LNCAP (cell line): ENCODE results near the gene GRIK3.

Source experiments
- TF ChIP-seq, protein P1 (sequence below): fragments of 450-650 bp; IDR thresholded peaks from 2 replicates; pipeline ENCODE4 v1.5.1; 2017; ENCODE audit warnings: mild to moderate bottlenecking

GRIK3 gene

DNA sequence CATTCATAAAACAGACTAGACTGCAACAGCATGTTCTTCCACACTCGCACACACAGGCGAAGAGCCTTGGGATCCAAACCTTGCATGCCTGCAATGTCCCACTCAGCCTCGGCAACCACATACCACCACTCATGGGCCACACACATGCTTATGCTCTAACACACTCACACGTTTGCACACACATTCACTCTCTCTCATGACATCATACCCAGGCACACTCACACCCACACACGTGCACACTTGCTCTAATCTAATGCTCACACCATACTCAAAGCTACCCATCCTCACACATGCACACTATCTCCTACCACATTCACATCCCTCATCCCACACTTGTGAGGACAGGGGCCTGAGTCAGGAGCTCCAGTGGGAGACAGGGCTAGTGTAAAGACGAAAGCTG, 50.3 kb downstream of the GRIK3 start:
- TF ChIP-seq, protein P1, sequence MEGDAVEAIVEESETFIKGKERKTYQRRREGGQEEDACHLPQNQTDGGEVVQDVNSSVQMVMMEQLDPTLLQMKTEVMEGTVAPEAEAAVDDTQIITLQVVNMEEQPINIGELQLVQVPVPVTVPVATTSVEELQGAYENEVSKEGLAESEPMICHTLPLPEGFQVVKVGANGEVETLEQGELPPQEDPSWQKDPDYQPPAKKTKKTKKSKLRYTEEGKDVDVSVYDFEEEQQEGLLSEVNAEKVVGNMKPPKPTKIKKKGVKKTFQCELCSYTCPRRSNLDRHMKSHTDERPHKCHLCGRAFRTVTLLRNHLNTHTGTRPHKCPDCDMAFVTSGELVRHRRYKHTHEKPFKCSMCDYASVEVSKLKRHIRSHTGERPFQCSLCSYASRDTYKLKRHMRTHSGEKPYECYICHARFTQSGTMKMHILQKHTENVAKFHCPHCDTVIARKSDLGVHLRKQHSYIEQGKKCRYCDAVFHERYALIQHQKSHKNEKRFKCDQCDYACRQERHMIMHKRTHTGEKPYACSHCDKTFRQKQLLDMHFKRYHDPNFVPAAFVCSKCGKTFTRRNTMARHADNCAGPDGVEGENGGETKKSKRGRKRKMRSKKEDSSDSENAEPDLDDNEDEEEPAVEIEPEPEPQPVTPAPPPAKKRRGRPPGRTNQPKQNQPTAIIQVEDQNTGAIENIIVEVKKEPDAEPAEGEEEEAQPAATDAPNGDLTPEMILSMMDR: no peak

DNA sequence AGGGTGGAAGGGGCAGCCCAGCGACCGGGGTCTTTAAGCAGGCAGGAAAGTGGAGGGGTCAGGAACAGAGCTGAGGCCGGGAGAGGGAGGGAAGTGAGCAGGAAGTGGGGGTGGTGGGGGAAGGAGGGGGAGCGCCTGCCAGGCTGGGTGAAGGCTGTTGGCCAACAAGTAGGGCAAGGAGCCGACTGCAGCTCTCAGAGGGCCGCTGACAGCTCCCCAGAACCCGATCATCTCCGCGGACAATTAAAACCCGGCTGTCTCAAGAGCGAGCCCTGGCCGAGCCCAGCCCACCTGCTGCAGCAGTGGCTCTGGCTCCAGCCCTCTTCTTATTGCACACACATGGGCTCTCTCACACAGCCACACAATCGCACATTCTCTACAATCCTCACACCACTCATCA, 51.6 kb downstream of the GRIK3 start:
- TF ChIP-seq, protein P1: no peak

DNA sequence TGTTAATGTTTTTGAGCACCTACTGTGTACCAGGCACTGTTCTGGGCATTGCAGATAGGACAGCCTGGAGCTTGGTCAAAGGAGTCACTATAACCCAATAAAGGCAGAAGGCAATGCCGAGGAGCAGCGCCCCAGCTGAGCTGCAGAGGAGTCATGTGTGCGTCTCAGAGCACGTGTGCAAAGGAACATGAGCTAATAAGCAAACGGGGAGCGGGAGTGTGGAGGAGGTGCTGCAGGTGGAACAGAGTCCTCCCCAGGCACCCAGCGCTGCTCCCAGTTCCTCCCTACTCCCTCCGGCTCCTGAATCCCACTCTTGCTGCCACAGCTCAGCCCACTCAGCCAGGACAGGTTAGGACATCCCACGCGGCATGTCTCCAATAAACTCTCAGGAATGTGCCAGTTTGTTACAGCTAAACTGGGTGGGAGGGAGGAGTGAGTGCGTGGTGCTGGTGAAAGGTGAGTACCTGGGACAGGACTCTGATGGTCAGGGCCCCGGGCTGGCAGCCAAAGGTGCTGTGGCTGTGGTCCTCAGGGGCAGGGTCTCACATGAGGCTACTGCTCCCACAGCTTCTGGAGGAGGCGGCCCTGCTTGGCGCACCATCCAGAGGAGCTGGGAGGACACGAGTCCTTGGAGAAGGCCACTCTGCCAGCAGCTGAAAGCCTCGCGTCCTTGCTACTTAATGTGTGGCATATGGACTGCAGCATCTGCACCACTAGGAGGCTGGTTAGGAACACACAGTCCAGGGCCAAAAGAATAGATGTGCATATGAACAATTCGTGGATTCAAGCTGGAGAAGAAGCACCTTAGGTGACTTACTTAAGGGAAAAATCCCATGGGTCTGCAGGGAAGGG, 52.3 kb downstream of the GRIK3 start:
- TF ChIP-seq, protein P1: no peak

DNA sequence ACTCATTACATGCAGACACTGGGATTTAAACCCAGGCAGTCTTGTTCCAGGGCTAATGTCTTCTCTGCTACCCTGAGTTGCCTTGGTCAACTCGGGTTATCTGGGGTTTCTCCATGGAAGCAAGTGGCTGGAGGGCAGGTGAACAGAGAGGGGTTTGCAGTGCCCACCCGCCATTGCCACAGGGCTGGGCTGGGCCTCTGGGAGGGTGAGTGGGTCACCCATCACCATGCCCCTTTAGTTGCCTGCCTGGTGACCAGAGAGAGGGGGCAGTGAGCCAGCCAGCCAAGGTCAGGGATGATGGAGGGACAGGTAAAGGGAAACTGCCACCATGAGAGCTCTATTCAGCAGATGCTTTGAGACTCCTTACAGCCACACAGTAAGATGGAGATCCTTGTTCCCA, 53.2 kb downstream of the GRIK3 start:
- TF ChIP-seq, protein P1: no peak

DNA sequence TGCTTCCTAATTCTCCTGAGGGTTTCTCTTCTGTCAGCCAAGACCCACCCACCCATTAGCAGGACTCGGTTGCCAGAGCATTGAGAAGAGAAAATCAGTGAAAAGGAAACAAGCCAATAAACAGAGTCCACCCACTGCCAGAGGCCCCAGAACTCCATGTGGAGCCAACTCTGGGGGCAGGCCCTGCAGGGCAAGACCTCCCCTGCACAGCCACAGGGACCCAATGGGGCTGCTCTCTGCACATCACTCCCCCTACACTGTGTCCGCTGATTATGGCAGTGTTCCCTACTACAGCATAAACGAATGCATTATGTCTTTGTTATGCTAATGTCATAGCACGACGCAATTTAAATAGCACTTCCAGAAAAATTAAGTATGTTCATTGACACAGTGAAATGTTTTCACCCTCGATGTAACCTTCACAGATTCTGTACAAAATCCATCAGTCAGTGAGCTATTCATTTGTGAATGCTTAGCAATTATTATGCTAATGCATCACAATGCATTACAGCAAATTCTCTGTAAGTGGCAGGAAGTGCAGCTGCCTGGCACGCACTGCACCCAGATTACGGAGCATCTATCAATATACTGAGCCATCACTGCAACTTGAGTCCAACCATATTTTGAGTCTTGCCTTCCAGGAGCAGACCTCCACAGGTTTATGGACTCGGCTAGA, 56.4 kb downstream of the GRIK3 start:
- TF ChIP-seq, protein P1: no peak

DNA sequence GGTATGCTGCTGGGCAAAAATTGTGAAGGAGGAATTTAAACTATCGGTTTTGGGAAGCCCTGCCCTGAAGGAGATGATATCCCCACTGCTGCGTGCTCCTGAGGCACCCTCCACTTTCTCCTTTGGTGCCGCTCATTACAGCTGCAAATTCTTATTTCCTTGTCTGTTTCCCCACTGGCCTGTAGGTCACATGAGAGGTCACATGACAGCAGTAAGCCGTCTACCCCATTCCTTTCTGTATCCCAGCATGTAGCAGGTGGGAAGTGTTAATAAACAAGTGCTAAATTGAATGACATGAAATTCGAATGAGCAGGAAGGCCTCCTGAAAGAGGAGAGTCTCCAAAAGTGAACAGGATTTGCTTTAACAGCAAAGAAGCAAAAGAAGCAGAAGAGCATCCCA, 58.7 kb downstream of the GRIK3 start:
- TF ChIP-seq, protein P1: no peak

DNA sequence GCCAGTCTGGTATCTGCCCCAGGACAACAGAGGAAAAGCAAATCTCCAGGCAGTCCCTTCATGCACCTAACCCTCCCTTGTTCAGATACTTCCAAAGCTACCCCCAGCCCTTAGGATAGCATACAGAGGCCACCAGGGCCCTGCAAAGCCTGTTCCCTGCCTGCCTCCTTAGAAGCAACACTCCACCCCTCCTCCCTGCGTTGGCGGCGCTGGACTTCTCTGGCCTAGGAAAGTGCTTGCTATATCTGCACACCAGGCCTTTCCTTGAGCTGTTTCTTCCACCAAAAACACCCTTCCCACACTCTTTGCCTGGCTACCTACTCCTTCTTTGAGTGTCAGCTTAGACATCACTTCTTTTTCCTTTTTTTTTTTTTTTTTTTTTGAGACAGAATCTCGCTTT, 61.3 kb downstream of the GRIK3 start:
- TF ChIP-seq, protein P1: no peak
